B cell (primary cell): Measurements from ENCODE around the gene COBL. TPM values are rescaled to one million over a fixed set of nuclear protein-coding genes. Genes with fewer than 3 reads are reported as not detected.

Source experiments
- ATAC-seq: fragments of 200-7000 bp; cut with Tn5 transposase; one replicate; pipeline ENCODE4 v1.10.0; 2021; ENCODE audit warnings: low read depth, mild to moderate bottlenecking, moderate number of reproducible peaks, moderate library complexity
- CTCF ChIA-PET: fragments of 350-600 bp; sonication (Branson Sonifier 250); formaldehyde crosslinking; loops from one replicate; lab custom pipeline; 2021; ENCODE audit warnings: antibody characterized with exemption, inconsistent platforms; lab: Charles Lee
- POLR2A ChIA-PET: fragments of 350-600 bp; sonication (Branson Sonifier 250); formaldehyde crosslinking; loops from one replicate; lab custom pipeline; 2021; ENCODE audit warnings: antibody characterized with exemption; lab: Charles Lee
- DNase-seq: peaks from one replicate; pipeline ENCODE4 v3.0.0; 2013
- H2AFZ ChIP-seq: 2 replicates; pipeline ENCODE4 v1.6.1; 2012; ENCODE audit warnings: mild to moderate bottlenecking, low read depth, low read length; ENCODE audit not compliant: insufficient read depth, poor library complexity, severe bottlenecking
- H3K27ac ChIP-seq, 2 donors: 1 replicate in 1 of 2; 2 replicates in 1 of 2; pipeline ENCODE4 v1.5.1; 2012 to 2013; ENCODE audit warnings: low read length in 2 of 2, mild to moderate bottlenecking in 2 of 2, moderate library complexity in 1 of 2
- H3K27me3 ChIP-seq, 4 experiments: fragments of 200-600 bp in 1 of 4; sonication (generic) in 1 of 4; replicated peaks in 1 of 4; 1 replicate in 2 of 4; 2 replicates in 2 of 4; pipeline versions ENCODE4 v1.6.1 to v1.7.0; 2013 to 2016; ENCODE audit warnings: low read length in 3 of 4, mild to moderate bottlenecking in 2 of 4, mixed read lengths in 1 of 4, moderate library complexity in 1 of 4; ENCODE audit not compliant: insufficient read depth in 4 of 4, control insufficient read depth in 3 of 4; ENCODE audit errors: control extremely low read depth in 1 of 4
- H3K36me3 ChIP-seq, 2 experiments: replicated peaks in 1 of 2; 1 replicate in 1 of 2; 2 replicates in 1 of 2; pipeline versions ENCODE4 v1.6.1 to v1.7.1; 2013; ENCODE audit warnings: low read length in 1 of 2; ENCODE audit not compliant: insufficient read depth in 2 of 2, control insufficient read depth in 1 of 2; ENCODE audit errors: control extremely low read depth in 1 of 2, extremely low read depth in 1 of 2
- H3K4me1 ChIP-seq, 2 donors: fragments of 200-600 bp in 1 of 2; sonication (generic) in 1 of 2; 1 replicate in 1 of 2; 2 replicates in 1 of 2; pipeline versions ENCODE4 v1.5.1 to v1.6.1; 2013 to 2017; ENCODE audit warnings: low read length in 2 of 2; ENCODE audit not compliant: control insufficient read depth in 2 of 2, insufficient read depth in 2 of 2
- H3K4me2 ChIP-seq: replicated peaks from 2 replicates; pipeline ENCODE3; 2012; ENCODE audit warnings: mild to moderate bottlenecking, low read depth, low read length; ENCODE audit not compliant: poor library complexity, severe bottlenecking
- H3K4me3 ChIP-seq, 5 experiments: fragments of 200-600 bp in 1 of 5; sonication (generic) in 1 of 5; 1 replicate in 3 of 5; 2 replicates in 2 of 5; pipeline versions ENCODE4 v1.5.1 to v1.7.0; 2011 to 2016; ENCODE audit warnings: low read length in 4 of 5, mild to moderate bottlenecking in 4 of 5, low read depth in 2 of 5, control low read depth in 1 of 5, moderate library complexity in 1 of 5; ENCODE audit not compliant: insufficient read depth in 1 of 5; ENCODE audit errors: control extremely low read depth in 1 of 5, extremely low read depth in 1 of 5
- H3K79me2 ChIP-seq: fragments of 200-600 bp; sonication (generic); one replicate; pipeline ENCODE4 v1.6.0; 2016; ENCODE audit warnings: low read length; ENCODE audit not compliant: control insufficient read depth, insufficient read depth
- H3K9ac ChIP-seq: fragments of 200-600 bp; sonication (generic); 2 replicates; pipeline ENCODE4 v1.6.1; 2017; ENCODE audit warnings: mild to moderate bottlenecking, low read length, moderate library complexity
- H3K9me3 ChIP-seq, 3 donors: one replicate each; pipeline versions ENCODE4 v1.6.1 to v1.7.1; 2013; ENCODE audit warnings: low read length in 2 of 3; ENCODE audit not compliant: control insufficient read depth in 2 of 3, insufficient read depth in 1 of 3; ENCODE audit errors: control extremely low read depth in 1 of 3
- H4K20me1 ChIP-seq: 2 replicates; pipeline ENCODE4 v1.6.0; 2012; ENCODE audit warnings: mild to moderate bottlenecking, low read length; ENCODE audit not compliant: insufficient read depth, control insufficient read depth, poor library complexity, severe bottlenecking
- H3K27ac Mint-ChIP-seq: one replicate; pipeline ENCODE4 v1.8.0; 2021; ENCODE audit warnings: mixed read lengths
- H3K27me3 Mint-ChIP-seq: one replicate; pipeline ENCODE4 v1.8.0; 2021; ENCODE audit warnings: mixed read lengths
- H3K4me1 Mint-ChIP-seq: one replicate; pipeline ENCODE4 v1.8.0; 2021; ENCODE audit warnings: mixed read lengths
- H3K4me3 Mint-ChIP-seq: one replicate; pipeline ENCODE4 v1.8.0; 2021; ENCODE audit warnings: mixed read lengths
- H3K9me3 Mint-ChIP-seq: one replicate; pipeline ENCODE4 v1.8.0; 2022; ENCODE audit warnings: mixed read lengths; ENCODE audit not compliant: insufficient read depth
- CTCF ChIP-seq: fragments of 200-600 bp; IDR thresholded peaks from one replicate; pipeline ENCODE4 v1.8.0; 2022; ENCODE audit warnings: antibody characterized with exemption, mild to moderate bottlenecking
- EZH2 ChIP-seq: IDR thresholded peaks from 2 replicates; pipeline ENCODE4 v1.6.1; 2012; ENCODE audit warnings: borderline replicate concordance, low read depth, mild to moderate bottlenecking, moderate library complexity, low read length; ENCODE audit not compliant: insufficient read depth, poor library complexity, severe bottlenecking
- WGBS: methylation state at CpG from one replicate; pipeline ENCODE4 v1.1.5; 2013; ENCODE audit warnings: missing lambda C conversion rate; ENCODE audit not compliant: insufficient coverage; 5-methylcytosine and 5-hydroxymethylcytosine counted together
- intact Hi-C: fragments of 100-400 bp; cut with micrococcal nuclease; formaldehyde crosslinking; loops from one replicate; pipeline ENCODE4 v1.10.0; 2022
- polyA plus RNA-seq: library from polyadenylated mRNA; depleted of rRNA; stranded (reverse); fragments of >200 nt; gene quantifications from 2 replicates; pipeline ENCODE4 v1.2.3, GENCODE V29; 2012
- total RNA-seq, 2 donors: library from RNA; stranded (reverse); fragments of 120-200 nt in 1 of 2; gene quantifications; 1 replicate in 1 of 2; 2 replicates in 1 of 2; pipeline versions ENCODE4 v1.2.3 to v1.2.4, GENCODE V29; 2013 to 2022

The COBL gene
- total and polyA plus RNA-seq, 2 donors (not counting 1 experiment from before 2014, with no cell fraction given), result not detected

- intact Hi-C loops, result no loop called here
- WGBS, result 86% methylated on average over 21 of the region's 21 CpGs
These were observed 308.8 kb downstream of the COBL start for GRCh38 chr7:51007551-51008505.

More at GRCh38 chr7:51007551-51008505, 308.8 kb downstream of the COBL start:
- no peaks in the 10 kb centered on the region for H3K9me3 ChIP-seq
- no peak overlapping the region for H3K4me2 ChIP-seq
- Mint-ChIP-seq H3K27ac (no peak overlapping the region), H3K4me1 (no peaks in the 10 kb centered on the region), H3K27me3 (no peaks in the 10 kb centered on the region), H3K9me3 (no peaks in the 10 kb centered on the region), H3K4me3 (no peak overlapping the region)
- H3K27me3 ChIP-seq, result no peaks in the 10 kb centered on the region
- TF ChIP-seq EZH2 (no peak), CTCF (no peak)
- DNase-seq (no peak), ATAC-seq (no peak)
- no peaks in the 10 kb centered on the region for H4K20me1 ChIP-seq
- ChIA-PET CTCF (no interaction called here), POLR2A (no interaction called here)
- H2AFZ ChIP-seq, result no peak overlapping the region
- no peaks in the 10 kb centered on the region for H3K79me2 ChIP-seq
- no peaks in the 10 kb centered on the region for H3K4me1 ChIP-seq
- no peaks in the 10 kb centered on the region for H3K36me3 ChIP-seq
- H3K4me3 ChIP-seq, result no peak overlapping the region
- no peak overlapping the region for H3K27ac ChIP-seq
- H3K9ac ChIP-seq, result no peak overlapping the region
